Central memory CD4-positive, alpha-beta T cell (primary cell): Measurements from ENCODE around the gene ECM1.

Experiments used
- DNase-seq: peaks from one replicate; pipeline ENCODE4 v3.0.0; 2022

The ECM1 gene

DNA sequence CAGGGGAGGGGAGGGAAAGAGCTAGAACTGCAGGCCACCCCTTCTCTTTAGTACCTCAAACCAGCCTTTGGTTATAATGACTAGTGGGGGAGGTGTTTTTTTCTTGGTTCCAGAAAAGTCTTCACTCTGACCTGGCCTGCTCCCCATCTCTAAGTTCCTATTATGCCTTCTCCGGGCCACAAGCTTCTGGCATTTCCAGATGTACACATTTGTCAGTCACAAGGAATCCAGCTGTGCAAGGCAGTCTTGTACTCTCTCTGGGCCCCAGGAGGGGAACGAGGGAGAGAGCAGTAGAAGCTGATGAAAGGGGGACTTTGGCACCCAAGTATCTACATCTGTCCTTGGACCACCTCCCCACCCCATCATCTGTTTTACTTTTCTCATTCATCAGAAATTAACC is 4.9 kb downstream of the ECM1 start:
- DNase-seq: no peak

GRCh38 chr1:150513351-150513791 is 5.5 kb downstream of the ECM1 start:
- DNase-seq: no peak

DNA sequence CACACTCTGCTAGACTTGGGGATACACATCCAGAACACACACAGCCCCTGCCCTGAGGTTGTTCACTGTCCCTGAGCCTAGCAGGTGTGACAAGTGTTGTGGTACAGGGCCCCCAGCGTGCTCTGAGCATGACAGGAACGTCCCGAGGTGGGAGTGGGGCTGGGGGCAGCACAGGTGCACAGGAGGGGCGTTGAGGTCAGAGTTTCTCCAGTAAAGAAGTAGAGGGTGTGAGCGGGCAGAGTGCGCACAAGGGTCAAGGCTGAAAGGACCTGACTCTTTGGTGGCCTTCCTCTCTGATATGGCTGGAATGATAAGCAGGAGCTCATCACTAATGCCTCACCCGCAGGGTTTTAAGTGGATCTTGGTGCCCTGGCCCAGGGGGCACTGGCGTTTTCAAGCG is 6.4 kb downstream of the ECM1 start:
- no peak for DNase-seq

- DNase-seq: no peak
These were observed 7.0 kb downstream of the ECM1 start for GRCh38 chr1:150514913-150515327.

- DNase-seq: peak; percentile 88
These were observed 7.6 kb downstream of the ECM1 start, which contains the start of gene FALEC for GRCh38 chr1:150515328-150516049. Gene FALEC (plus strand): TSS chr1:150515752.

GRCh38 chr1:150516050-150516591 is 8.2 kb downstream of the ECM1 start:
- DNase-seq: peak; percentile 8

- DNase-seq: no peak
These were observed 8.7 kb downstream of the ECM1 start for GRCh38 chr1:150516616-150517015.

DNA sequence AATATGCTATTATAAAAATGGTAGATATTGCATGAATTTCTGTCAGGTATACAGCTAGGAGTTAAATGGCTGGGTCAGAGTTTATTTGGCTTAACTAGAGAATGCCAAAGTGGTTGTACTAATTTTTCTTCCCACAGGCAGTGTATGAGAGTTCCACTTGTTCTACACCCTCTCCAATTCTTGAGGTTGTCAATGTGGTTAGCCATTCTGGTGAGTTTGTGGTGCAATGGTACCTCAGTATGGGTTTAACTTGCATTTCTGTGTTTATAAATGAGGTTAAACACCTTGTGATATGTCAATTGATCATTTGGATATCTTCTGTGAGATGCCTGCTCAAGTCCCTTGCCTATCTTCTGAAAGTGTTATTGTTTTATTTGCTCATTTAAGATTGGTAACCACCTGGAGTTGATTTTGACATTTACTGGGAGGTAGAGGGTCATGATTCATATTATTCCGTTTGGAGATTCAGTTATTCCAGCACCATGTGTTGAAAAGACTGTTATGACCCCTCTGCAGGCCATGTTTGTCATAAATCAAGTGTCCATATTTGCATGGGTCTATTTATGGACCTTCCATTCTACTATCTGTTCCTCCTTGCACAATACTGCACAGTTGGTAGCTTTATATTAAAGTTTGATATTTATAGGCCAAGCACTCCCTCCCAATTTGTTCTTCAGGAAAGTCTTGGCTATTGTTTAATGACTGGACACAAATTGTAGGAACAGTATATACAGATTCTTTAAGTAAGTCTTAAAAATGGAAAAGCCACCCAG is 13.5 kb downstream of the ECM1 start:
- DNase-seq: no peak

- DNase-seq: no peak
These were observed 17.4 kb downstream of the ECM1 start for GRCh38 chr1:150525348-150525747.

DNA sequence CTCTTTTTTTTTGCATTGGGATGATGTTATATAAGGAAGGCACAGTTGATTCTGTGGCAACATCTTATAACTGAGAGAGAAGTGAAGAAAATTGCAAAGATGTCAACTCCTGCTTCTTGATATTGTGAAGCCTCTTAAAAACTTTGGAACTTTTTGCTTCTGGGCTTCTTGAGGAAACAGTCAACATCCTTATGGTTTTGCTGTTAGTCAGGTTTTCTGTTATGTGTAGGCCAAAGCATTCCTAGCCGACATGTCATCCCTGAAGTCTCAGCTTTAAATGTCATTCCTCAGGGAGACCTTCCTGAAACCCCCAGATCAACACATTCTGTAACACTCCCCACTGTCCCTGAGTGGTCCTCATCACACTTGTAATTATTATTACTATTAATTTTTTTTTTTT is 20.3 kb downstream of the ECM1 start:
- DNase-seq: no peak

- no peak for DNase-seq
These were observed 21.1 kb downstream of the ECM1 start for GRCh38 chr1:150529017-150529416.

DNA sequence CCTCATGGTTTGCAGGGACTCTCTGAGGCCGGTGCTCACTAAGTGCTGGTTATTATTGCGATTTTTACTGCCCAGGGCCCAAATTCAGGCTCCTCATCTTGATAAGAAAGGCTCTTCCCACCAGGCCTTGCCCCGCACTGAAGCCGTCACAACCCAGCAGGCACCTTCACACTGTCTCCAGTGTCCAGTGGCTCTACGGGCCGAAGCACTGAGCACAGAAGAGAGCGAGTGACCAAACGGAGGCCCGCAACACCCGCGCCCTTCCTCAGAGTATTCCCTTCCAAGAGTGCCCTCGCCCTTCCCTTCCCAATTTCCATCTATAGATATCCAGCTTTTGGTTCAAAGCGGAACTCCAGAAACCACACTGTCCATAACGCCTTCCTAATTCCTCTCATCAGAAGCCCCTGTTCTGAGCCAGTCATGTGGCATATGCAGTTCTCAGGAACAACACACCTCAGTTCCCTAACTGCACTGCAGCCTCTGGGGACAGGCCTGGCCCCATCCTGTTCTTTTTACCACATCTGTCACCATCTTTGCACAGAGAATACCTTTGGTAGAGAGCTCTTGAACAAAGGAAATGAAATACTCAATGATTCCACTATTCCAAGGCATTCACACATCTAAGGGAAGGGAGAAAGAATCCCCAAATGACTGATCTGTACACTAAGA is 22.7 kb downstream of the ECM1 start:
- no peak for DNase-seq

DNA sequence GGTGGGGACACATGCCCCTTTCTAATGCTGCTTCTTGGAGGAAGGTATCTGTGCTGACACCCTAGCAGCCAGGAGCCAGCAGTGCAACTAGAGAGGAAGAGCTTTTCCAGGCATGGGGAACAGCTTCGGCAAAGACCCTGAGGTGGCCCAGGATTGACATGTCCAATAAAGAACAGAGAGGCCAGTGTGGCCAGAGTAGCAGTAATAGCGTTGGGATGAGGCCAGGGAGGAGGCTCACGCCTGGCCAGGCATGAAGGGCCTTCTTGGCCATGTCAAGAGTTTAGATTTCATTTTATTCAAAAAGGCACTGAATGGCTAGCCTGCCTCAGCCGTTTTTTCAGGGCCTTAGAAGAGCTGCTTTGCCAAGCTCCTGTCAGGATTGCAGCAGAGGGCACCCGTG is 25.0 kb downstream of the ECM1 start:
- no peak for DNase-seq

GRCh38 chr1:150534002-150534401 is 26.1 kb downstream of the ECM1 start:
- no peak for DNase-seq

GRCh38 chr1:150535511-150536287 is 27.8 kb downstream of the ECM1 start:
- DNase-seq: no peak

DNA sequence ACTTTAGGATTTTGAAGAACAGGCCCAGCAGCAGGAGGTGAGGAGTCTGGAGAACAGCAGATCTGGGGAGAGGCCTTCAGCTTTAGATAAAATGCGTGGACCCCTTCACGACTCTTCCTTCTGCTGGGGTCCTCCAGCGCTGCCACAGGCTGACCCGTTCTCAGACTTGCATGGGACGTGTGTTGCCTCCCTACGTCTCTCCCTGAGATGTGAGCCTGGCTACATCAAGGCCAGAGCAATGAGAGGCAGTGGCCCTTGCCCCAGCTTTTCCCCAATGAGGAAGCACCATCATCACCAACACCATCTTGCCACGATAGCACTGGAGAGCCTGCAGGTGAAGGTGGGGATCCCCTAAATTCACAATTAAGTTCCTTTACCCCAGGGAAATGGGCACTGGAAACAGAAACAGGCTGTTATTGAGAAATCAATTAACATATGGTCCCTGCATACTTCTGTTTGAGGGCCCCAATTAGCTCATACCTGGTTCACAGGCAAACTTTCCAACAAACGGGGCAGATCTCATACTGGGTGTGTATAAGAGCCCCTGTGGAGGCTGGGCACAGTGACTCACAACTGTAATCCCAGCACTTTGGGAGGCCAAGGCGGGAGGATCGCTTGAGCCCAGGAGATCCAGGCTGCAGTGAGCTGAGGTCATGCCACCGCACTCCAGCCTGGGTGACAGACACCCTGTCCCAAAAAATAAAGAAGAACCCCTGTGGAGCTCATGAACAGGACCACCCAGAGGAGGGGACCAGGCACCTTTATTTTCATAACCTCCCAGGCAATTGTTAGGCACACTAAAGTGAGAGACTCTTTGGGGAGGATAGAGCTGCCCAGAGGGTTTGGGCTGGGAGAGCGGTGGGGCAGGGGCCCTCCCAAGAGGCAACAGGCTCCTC is 29.2 kb downstream of the ECM1 start:
- DNase-seq: no peak

GRCh38 chr1:150537732-150538684 is 30.1 kb downstream of the ECM1 start:
- DNase-seq: no peak

GRCh38 chr1:150543500-150544143 is 35.7 kb downstream of the ECM1 start:
- DNase-seq: no peak

DNA sequence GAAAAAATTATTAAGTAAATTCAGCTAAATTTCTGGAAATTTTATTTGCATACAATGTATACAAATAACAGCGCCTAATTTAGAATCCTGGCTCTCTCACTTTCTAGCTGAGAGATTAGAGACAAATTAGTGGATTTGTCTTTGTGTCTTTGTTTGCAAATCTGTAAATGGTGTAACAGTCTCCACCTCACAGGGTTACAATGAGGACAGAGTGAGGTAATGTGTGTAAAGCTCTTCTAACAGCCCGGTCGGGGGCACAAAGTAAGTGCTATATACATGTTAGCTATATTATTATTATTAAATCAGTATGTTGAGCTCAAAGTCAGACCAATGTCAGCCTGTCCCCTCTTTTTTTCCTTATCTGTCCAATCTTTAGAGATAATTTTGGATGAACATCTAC is 36.3 kb downstream of the ECM1 start:
- DNase-seq: no peak
